ENCODE measurements around the gene CDIPT.

The CDIPT gene

DNA sequence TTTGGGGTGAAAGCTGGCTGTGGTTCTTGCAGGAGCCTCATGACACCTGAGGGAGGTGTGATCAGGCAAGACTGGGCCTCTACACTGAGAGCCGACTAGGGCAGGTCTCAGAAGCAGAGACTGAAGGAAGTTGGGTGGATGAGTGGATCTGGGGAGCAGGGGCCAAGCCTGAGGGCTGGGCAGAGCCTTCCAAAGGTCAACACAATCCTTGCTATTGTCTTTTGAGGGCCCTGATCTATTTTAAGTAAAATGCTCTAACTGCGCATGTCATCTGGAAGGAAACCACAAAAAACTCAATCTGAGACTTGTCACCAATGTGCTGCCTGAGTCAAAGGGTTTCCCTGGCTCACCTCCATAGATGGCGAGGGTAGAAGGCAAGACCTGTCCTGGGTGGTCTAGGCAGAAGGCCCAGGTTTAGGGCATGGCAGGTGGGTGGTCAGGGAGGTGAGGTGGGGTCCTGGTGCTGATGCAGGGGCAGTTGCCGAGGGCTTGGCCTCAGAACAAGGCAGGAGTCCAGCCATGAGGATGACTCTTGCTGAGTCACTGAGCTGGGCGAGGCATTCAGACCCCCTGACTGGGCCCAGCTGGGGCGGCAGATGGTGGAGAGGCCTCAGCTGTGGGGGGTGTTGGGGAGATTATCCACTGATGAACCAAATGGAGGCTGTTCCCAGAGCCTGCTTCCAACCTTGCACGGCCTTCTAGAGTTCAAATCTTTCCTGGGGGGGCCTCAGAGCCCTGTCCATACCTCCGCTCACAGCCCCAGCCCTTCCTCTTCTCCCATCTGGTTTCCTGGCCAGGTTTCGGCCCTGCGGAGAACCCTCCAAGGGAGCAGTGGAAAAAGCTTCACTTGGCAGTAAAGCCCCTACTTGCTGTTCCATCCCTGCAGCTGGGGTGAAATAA, 37.6 kb downstream of the CDIPT start:
- DNase-seq (ENCODE audit: low spot score): no peak

DNA sequence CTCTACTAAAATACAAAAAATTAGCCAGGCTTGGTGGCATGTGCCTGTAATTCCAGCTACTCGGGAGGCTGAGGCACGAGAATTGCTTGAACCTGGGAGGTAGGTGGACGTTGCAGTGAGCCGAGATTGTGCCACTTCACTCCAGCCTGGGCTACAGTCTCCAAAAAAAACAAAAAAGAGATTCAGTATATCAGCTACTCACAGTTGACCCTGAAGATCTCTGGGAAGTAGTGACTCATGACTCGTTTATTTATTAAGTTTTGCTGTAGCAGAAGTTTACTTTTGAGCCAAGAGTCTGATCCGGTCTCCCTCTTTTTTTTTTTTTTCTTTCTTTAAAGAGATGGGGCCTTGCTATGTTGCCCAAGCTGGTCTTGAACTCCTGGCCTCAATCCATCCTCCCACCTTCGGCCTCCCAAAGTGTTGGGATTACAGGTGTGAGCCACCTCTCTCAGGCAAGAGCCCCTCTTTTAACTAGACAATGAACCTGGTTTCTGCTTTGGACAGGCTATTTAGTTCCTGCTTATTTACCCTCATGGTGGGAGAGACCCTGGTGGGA, 38.4 kb downstream of the CDIPT start:
- DNase-seq (ENCODE audit: low spot score): no peak

DNA sequence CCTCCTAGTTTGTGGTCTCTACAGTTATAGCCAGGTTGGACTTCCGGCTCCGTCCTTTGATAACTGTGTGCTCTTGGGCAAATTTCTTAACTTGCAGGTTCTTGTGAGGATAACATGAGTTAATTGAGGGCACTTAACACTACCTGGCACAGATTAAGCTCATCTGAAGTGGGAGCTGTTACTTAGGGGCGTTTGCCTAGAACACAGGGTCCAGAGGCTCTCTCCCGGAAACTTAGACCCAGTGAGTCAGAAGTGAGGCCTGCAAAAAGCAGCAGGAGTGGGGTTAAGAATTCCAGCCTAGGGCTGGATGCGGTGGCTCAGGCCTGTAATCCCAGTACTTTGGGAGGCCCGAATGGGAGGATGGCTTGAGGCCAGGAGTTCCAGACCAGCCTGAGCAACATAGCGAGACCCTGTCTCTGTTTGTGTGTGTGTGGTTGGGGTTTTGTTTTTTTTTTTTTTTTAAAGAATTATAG, 41.3 kb downstream of the CDIPT start:
- no peak for DNase-seq (ENCODE audit: low spot score)

DNA sequence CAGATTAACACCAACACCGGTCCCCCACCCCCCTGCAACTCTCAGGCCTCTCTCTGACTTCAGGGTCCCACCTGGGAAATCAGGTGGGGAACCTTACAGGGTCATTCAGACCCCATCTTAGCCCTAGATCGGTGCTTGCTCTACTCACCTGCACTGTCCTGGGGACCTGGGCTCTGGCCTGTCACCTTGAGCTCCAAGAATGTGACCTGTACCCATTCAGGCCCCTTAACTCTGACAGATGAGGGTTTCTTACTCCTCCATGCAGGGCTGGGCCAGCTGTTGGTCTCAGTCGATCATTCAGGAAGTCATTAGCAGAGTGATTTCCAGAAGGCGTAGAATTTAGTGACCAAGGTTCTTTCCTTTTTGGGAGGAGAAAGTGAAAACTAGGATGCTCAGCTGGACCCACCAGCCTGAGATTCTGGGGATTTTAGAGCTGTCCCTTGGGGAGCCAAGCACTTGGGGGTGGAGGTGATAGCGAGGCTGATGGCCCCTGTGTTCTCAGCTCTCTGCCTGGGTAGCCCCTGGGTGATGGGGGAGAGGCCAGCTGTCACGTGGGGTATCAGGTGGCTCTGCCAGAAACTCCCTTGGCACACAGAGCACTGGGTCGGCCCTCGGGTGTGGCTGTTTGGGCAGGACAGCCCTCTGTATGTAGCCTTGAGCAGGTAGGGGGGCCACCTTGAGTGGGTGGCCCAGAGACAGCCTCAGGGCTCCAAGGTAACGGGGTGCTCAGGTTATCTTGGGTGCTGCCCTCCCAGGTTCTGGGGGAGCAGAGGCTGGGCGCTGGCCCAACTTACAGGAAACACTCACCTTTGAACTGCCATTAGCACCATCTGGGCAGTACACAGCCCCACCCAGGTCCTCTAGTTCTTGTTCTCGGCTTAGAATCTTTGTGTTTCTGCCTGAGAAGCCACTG, 42.0 kb downstream of the CDIPT start:
- no peak for DNase-seq (ENCODE audit: low spot score)

DNA sequence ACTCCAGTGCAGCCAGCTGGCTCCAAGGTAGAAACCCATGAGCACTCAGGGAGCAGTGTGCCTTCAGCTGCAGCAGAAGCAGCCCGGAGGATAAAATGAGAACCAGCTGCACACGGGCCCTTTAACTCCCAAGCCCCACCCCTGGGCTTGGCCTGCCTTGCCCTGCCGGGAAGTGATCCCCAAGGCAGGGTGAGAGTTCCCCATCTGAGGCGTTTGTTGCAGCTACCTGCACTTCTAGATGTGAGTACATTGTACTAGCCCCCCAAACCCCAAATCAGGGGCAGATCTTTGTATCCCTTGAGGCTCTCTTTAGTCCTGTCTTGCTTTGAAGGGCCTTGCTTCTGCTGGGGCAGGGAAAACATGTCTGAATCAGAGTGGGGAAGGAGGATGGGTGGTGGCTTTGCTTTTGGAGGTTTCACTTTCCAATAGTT, 42.7 kb downstream of the CDIPT start, which contains the start of gene MVP:
Gene MVP, plus strand, starts transcription at position 192 of the 431 bp plus-strand sequence. CDS start 10,088 bp downstream, outside the sequence.
- peak; percentile 45 for DNase-seq (ENCODE audit: low spot score)

DNA sequence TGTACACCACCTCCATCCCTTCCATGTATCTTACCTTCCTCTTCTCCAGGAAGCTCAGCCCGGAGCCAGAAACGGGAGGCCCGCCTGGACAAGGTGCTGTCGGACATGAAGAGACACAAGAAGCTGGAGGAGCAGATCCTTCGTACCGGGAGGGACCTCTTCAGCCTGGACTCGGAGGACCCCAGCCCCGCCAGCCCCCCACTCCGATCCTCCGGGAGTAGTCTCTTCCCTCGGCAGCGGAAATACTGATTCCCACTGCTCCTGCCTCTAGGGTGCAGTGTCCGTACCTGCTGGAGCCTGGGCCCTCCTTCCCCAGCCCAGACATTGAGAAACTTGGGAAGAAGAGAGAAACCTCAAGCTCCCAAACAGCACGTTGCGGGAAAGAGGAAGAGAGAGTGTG, 43.5 kb downstream of the CDIPT start:
- DNase-seq (ENCODE audit: low spot score): no peak

DNA sequence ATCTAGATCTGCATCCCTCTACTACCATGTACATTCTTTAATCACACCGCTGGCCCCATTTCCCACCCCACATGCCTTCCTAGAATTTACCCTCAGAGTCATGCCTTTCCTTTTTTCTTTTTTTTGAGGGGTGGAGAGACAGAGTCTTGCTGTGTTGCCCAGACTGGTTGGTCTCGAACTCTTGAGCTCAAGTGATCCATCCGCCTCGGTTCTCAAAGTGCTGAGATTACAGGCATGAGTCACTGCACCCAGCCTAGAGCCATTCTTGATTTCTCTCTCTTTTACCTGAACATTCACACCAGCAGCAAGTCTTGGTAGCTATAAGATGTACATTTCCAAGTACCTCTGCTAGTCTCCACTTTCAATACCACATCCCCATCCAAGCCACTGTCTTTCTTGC, 44.9 kb downstream of the CDIPT start:
- no peak for DNase-seq (ENCODE audit: low spot score)

DNA sequence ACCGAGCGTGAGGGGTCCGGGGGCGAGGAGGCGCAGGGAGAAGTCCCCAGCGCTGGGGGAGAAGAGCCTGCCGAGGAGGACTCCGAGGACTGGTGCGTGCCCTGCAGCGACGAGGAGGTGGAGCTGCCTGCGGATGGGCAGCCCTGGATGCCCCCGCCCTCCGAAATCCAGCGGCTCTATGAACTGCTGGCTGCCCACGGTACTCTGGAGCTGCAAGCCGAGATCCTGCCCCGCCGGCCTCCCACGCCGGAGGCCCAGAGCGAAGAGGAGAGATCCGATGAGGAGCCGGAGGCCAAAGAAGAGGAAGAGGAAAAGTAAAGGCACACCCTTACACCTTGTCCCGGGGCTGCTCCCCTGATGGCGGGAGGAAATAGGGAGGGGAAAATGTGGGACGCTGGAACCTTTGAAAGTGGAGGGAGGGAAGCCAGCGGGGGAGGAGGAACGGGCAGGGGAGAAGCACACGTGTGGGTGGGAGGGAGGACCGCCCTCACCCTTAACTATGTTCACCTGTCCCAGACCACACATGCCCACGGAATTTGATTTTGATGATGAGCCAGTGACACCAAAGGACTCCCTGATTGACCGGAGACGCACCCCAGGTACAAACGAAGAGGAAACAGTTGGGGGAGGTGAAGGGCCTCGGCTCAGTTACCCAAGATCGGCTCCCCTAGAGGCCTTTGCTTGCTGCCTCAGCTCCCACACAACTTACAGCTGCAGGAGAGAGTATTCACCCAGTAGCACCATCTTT, 46.2 kb downstream of the CDIPT start:
- peak; percentile 40 for DNase-seq (ENCODE audit: low spot score)

DNA sequence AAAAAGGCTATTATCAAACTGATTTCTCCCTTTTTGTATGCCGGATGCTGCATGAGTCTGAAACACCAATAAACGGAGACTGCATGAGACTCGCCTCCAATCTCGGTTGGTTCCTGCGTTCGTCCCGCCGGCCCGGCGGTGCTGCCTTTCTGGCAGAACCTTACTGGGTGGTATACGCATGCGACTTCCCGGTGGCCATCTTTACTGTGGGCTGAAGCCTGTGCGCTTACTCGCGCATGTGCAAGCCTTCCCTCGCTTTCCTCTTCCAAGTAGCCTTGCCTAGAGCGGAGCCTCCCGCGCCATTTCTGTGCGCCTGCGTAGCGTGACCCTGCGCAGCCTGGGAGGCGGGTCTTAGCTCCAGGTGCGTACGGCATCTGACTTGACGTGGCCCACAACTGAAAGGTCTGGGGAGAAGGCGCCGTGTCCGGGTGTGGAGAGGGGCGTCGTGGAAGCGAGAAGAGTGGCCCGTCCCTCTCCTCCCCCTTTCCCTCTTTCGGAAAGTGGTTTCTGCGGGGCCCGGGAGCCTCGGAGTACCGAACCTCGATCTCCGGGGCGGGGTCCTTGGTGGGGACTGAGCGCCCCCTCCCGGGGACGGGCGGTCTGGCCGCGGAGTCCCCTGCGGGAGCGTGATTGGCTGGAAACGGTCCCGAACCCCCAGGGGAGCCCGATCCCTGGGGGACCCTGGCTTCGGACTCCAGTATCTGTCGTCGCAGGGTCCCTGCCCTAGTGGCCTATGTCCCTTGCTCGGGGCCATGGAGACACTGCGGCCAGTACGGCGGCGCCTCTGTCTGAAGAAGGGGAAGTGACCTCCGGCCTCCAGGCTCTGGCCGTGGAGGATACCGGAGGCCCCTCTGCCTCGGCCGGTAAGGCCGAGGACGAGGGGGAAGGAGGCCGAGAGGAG, 47.0 kb downstream of the CDIPT start, which contains the start of gene PAGR1:
Gene PAGR1, plus strand, starts transcription at position 360 of the 901 bp plus-strand sequence. Its CDS starts 374 bp downstream, at position 734.
- peak; percentile 98 for DNase-seq (ENCODE audit: low spot score)

DNA sequence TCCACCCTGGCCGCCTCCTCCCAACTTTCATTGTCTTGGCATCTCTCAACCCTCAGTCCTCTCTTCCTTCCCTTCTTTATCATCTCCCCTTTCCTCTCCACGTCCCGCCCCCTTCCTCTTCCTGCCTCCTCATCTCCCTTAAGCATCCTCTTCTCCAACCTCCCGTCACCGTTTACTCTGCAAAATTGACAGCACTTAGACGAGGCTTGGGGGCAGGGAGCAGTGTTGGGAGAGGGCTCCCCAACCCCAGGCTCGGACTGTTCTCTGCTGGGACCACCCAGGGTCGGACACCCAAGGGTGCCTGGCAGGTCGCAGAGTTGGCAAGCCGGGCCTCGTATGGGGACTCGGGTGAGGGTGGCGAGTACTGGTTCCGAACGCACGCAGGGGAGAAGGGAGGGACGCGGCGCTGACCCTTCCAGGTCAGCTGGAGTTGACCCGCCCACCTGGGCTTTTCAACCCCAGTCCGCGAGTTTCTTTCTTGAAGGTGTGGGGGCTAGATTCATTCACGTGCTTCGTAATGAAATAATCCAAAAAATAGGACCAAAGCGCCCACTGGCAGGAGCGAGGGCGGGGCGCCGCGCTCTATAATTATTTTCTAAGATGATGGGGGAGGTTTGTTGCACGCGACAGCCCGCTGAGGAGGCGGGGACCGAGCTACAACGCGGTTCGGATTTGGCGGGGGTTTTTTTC, 47.8 kb downstream of the CDIPT start:
- DNase-seq (ENCODE audit: low spot score): no peak

DNA sequence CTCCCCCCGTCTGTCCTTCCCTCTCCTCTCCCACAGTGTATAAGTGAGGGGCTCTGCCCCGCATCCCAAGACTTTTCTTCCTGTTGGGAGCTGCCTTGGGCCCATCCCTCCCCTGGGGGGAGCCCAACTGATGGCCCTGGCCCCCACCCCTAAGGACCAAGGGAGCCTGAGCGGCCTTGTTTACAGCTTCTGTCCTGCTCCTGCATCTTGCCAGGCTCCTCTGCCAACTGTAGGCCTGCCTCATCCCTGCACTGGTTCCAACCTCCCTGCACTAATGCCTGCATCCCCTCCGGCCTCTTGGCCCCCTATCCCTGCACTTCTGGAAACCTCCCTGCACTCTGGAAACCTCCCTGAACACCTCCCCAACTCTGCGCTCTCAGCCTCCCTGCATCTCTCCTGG, 48.4 kb downstream of the CDIPT start:
- DNase-seq (ENCODE audit: low spot score): no peak

DNA sequence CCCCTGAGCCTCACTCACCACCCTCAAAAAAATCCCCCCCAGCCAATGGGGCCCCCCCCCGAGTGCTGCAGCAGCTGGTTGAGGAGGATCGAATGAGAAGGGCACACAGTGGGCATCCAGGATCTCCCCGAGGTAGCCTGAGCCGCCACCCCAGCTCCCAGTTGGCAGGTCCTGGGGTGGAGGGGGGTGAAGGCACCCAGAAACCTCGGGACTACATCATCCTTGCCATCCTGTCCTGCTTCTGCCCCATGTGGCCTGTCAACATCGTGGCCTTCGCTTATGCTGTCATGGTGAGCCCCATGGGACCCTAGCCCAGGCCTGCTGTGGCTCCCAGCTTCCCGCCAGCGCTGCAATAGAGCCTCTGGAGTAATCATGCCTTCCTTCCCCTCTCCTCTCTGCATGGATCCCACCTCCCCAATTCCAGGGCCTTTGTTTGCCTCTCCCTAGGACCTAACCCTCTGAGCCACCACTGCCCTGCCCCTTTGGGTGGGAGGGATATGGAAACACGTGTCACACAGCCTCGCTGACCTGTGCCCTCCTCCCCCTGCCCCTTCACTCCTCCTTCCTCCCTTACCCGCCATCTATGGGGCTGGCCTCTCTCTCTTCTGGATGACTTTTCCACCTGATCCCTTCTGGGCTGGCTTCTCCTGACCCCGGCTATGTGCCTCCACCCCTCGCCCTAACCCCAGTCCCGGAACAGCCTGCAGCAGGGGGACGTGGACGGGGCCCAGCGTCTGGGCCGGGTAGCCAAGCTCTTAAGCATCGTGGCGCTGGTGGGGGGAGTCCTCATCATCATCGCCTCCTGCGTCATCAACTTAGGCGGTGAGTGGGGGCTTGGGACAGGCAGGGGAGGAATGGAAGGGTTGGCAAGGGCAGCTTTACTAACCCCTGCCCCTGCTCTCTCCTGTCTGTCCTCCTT, 49.1 kb downstream of the CDIPT start:
- DNase-seq (ENCODE audit: low spot score): no peak

DNA sequence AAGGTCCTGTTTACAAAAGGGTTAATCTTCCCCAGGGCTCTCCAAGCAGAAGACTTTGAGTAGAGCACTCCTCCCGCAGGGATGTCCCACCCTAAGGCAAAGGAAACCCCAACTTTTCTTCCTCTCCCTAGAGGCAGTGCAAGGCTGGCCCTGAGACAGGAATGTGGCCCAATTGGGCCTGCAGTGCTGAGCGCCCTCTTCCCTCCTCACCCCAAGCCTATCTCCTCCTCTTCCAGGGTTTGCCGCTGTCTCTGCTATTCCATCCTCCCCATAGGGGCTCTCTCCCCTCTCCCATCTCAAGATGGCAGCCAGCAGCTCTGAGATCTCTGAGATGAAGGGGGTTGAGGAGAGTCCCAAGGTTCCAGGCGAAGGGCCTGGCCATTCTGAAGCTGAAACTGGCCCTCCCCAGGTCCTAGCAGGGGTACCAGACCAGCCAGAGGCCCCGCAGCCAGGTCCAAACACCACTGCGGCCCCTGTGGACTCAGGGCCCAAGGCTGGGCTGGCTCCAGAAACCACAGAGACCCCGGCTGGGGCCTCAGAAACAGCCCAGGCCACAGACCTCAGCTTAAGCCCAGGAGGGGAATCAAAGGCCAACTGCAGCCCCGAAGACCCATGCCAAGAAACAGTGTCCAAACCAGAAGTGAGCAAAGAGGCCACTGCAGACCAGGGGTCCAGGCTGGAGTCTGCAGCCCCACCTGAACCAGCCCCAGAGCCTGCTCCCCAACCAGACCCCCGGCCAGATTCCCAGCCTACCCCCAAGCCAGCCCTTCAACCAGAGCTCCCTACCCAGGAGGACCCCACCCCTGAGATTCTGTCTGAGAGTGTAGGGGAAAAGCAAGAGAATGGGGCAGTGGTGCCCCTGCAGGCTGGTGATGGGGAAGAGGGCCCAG, 50.0 kb downstream of the CDIPT start:
- no peak for DNase-seq (ENCODE audit: low spot score)

DNA sequence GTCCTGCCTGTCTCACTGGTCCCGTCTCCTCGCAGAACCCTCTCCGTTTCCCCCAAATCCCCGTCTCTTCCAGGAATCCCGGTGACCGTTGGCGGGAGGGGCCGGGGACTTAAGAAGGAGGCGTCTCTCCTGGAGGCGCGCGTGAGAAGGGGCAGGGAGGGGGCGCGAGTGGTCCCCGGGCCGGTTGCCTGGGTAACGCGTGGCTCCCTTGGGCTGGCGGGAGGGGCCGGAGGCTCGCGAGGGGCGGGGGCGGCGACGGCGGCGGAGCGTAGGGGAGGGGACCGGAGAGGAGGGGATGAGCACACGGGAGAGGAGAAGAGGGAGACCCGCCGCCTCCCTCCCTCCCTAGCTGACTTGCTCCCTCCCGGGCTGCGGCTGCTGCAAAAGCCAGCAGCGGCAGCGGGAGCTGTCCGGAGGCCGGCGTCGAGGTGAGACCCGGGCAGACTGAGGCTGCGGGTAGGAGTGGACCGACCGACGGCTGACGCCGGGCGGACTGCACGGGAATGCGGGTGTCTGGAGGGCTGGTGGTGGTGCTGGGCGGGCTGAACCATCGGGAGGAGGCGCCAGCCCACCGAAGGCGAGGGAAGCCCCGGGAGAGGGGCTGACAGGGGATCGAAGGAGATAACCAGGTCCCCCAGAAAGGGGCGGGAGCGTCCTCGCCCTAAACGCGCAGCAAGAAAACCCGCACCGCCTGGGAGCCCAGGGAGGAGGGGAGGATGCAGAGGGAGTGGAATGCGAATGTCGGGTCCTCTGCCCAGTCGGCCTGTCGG, 50.9 kb downstream of the CDIPT start, which contains the start of gene PRRT2:
Gene PRRT2, plus strand, starts transcription at position 298 of the 770 bp plus-strand sequence. CDS start 862 bp downstream, outside the sequence.
- no peak for DNase-seq (ENCODE audit: low spot score)

DNA sequence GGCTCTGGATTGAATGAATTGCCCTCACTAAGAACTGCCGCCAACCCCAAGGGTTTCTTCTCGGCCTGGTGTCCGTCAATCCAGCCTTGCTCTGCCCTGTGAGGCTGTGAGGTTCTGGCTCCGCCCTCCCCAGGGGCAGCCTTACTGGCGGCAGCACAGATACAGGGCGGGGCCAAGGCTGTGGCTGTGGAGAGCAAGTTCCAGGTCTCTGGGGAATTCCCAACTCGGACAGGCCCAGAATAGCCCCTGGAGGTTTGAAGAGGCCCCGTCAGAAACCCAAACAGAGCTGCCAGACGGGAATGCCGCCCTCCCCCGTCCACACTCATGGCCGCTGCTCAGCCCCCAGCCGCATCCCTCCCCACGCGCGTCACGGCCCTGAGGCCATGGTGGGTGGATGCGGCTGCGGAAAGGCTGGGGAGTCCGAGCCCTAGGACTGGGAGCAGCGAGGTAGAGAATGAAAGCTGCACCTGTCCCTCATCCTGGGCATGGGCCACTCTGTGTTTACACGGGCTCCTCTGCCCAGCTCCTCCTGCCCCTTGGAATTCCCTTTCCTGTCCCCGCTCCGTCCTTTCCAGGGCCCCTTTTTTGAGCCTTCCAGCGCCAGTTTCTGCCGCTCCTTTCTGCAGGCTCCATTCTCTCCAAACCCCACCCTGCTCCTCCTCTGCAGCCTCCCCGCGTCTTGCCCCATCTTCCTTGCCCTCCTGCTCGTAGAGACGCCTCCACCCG, 51.7 kb downstream of the CDIPT start:
- DNase-seq (ENCODE audit: low spot score): peak; percentile 83

DNA sequence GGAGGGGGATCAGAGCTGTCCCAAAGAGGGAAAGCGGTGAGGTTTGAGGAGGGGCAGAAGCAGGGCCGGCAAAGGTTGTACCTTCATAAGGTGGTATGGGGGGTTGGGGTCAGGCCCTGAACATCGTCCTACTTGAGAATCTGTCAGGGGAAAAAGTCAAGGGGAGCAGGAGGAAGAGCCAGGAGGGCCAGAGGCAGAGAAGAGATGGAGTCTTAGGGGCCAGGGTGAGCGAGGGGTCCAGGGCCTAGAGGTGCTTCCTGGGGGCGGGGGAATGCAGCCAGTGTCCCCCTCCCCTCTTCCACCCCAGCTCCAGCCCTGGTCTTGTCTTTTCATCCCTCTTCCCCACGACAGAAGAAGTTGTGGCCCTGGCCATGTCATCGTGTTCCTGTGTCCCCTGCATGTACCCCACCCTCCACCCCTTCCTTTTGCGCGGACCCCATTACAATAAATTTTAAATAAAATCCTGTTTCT, 52.3 kb downstream of the CDIPT start:
- DNase-seq (ENCODE audit: low spot score): no peak
